ENCODE data around the gene RGS6.

GRCh38 chr14:72600551-72601330 lies 668.5 kb downstream of the RGS6 start:
- TF ChIP-seq, protein P1, sequence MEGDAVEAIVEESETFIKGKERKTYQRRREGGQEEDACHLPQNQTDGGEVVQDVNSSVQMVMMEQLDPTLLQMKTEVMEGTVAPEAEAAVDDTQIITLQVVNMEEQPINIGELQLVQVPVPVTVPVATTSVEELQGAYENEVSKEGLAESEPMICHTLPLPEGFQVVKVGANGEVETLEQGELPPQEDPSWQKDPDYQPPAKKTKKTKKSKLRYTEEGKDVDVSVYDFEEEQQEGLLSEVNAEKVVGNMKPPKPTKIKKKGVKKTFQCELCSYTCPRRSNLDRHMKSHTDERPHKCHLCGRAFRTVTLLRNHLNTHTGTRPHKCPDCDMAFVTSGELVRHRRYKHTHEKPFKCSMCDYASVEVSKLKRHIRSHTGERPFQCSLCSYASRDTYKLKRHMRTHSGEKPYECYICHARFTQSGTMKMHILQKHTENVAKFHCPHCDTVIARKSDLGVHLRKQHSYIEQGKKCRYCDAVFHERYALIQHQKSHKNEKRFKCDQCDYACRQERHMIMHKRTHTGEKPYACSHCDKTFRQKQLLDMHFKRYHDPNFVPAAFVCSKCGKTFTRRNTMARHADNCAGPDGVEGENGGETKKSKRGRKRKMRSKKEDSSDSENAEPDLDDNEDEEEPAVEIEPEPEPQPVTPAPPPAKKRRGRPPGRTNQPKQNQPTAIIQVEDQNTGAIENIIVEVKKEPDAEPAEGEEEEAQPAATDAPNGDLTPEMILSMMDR (conservative IDR thresholded peaks at IDR 0.05 in 1 of 2, IDR thresholded peaks at IDR 0.05 in 1 of 2; ENCODE audit: low read depth in 1 of 2, low read length in 2 of 2) = no peak
- TF ChIP-seq EZH2 (IDR thresholded peaks at IDR 0.05; ENCODE audit: low read length, missing control alignments) = no peak

Data from fibroblast of lung (primary cell).